ENCODE results near the gene METTL22. TPM values are rescaled to one million over a fixed set of nuclear protein-coding genes. Genes with fewer than 3 reads are reported as not detected.
A peak's percentile ranks its signal among the peaks of the same experiment; 100 is the strongest.

METTL22 gene
- 10 to 100 TPM; 22.5 to 24.5 (median 23.4) TPM for total RNA-seq

- peaks cover 0 to 6% (median 0%) of the 10 kb centered on the region in 4 donors for H3K27me3 ChIP-seq
- H3K4me3 ChIP-seq: peak within 1 kb of the TSS; percentile 70 to 97 (median 84)
- WGBS: under 1% methylated on average over 23 of the region's 51 CpGs
- TF ChIP-seq CTCF (IDR thresholded peaks at IDR 0.05): no peak
- TF ChIP-seq POLR2A (IDR thresholded peaks at IDR 0.05; ENCODE audit: low read depth): peak; percentile 38
- TF ChIP-seq EP300 (IDR thresholded peaks at IDR 0.05): no peak
- peak; percentile 89 to 91 for TF ChIP-seq POLR2AphosphoS5 (IDR thresholded peaks at IDR 0.05)
- H3K4me1 ChIP-seq: peaks cover 15 to 37% (median 20%) of the 10 kb centered on the region in 4 donors
- peaks cover 14 to 27% (median 16%) of the 10 kb centered on the region in 4 donors for H3K36me3 ChIP-seq
- H3K27ac ChIP-seq (replicated peaks in 1 of 4): peak within 1 kb of the TSS; percentile 62 to 89 (median 84)
- H3K9me3 ChIP-seq: no peaks in the 10 kb centered on the region
- DNase-seq (ENCODE audit: extremely low spot score): peak; percentile 94
- intact Hi-C loops (cut with DNase I): no loop called here
Measured at GRCh38 chr16:8621572-8622314, at the start of gene METTL22. Gene METTL22 (plus strand): TSS chr16:8621698. CDS start chr16:8625666, 3,968 bp downstream.

DNA sequence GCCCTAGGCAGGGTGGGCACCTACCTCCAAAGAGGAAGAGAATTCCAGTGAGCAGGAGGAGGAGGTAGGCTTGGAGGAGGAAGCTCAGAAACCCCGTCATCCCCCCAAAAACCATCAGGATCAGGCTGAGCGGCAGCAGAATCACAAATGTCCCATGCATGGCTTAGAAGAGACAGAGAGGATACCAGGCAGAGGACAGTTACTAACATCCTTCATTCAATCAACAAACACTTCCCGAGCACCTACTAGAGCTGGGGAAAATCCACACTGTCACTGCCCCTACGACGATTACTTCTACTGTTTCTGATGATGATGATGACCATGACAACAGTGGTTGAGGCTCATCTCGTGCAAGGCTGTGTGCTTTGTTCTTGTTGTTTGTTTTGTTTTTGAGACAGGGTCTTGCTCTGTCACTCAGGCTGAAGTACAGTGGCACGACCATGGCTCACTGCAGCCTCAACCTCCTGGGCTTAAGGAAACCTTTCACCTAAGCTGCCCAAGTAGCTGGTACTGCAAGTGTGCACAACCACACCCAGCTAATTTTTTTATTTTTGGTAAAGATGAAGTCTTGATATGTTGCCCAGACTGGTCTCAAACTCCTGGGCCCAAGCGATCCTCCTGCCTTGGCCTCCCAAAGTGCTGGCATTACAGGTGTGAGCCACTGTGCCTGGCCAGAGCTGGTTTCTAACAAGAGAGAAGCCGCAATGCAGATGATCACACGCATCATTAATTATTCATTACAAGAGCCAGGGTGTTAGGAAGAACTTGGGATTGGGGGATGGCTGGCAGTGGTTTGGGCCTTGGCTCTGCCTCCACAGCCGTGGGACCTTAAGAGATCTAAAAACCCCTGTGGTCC is 49.2 kb upstream of the METTL22 start:
- TF ChIP-seq POLR2A (IDR thresholded peaks at IDR 0.05; ENCODE audit: low read depth) (no peak), EP300 (IDR thresholded peaks at IDR 0.05) (no peak), CTCF (IDR thresholded peaks at IDR 0.05) (no peak), POLR2AphosphoS5 (IDR thresholded peaks at IDR 0.05) (no peak)
- H3K9me3 ChIP-seq: no peaks in the 10 kb centered on the region
- intact Hi-C loops (cut with DNase I): loop anchor here (5.0 kb wide), 1 partner anchor 85 kb away; no protein-coding TSS in a partner anchor
- peaks cover 6 to 41% (median 35%) of the 10 kb centered on the region in 4 donors for H3K4me1 ChIP-seq
- DNase-seq (ENCODE audit: extremely low spot score): no peak
- WGBS: 79% methylated on average over 11 of the region's 11 CpGs
- no peak overlapping the region for H3K27ac ChIP-seq (replicated peaks in 1 of 4)
- no peak overlapping the region for H3K4me3 ChIP-seq
- no peaks in the 10 kb centered on the region for H3K36me3 ChIP-seq
- H3K27me3 ChIP-seq: peaks cover 0 to 46% (median 4%) of the 10 kb centered on the region in 4 donors

DNA sequence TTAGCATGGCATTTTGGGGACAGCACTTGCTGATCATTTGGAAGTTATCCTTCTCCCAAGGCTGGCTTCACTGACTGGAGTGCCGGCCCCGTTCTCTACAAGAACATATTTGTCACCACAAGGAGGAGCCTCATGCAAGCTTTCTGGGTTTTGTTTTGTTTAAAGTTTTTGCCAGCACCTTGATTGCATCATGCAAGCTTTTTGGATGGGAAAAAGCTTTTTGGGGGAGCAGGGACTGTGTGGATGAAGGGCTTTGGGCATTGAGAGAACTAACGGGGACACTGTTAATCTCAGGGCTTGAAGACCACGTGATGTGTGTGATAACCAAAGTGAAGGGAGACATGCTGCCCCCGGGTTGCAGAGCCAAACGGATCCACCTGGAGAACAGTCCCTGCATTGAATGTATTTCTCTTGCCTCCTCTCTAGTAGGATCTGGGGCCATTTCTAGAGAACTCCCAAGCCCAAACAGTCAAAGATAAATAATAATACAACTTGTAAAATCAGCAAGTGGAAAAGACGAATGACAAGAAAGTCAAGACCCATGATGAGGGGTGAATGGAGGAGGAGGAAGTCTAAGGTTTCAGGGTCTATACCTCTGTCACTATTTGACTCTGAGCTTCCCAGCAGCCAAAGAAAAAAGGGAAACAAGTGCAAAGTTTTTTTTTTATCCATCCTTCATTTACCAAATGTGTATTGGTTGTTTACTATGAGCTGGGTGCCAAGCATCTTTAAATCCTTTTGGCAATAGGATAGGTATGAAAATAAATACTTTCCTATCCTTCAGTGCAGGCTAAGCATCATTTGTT is 48.4 kb upstream of the METTL22 start:
- WGBS: 37% methylated on average over 7 of the region's 7 CpGs
- no peak for DNase-seq (ENCODE audit: extremely low spot score)
- Histone ChIP-seq H3K36me3 (no peaks in the 10 kb centered on the region), H3K4me1 (peaks cover 6 to 33% (median 33%) of the 10 kb centered on the region in 4 donors), H3K27me3 (peaks cover 0 to 55% (median 4%) of the 10 kb centered on the region in 4 donors), H3K9me3 (no peaks in the 10 kb centered on the region), H3K27ac (replicated peaks in 1 of 4) (no peak overlapping the region), H3K4me3 (no peak overlapping the region)
- TF ChIP-seq CTCF (IDR thresholded peaks at IDR 0.05): peak; percentile 22 to 40 (median 29)
- TF ChIP-seq EP300 (IDR thresholded peaks at IDR 0.05): no peak
- intact Hi-C loops (cut with DNase I): loop anchor here (5.0 kb wide), 1 partner anchor 84 kb away; no protein-coding TSS in a partner anchor

DNA sequence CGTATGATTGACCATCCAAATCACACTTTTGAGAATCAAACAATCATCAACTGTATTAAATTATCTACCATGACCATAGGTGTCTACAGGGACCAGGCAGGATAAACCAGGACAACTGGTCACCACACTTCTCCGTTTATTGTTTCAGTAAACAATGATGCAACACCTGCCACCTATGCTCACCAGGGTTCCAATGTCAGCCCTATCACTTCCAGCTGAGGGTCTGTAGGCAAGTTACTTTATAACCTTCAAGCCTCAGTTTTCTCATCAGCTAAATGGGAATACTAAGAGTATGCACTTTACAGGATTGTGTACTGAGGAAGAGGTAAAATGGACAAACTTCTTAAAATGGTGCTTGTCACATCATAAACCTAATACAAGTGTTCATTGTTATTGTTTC is 46.1 kb upstream of the METTL22 start:
- H3K4me3 ChIP-seq: no peak overlapping the region
- H3K36me3 ChIP-seq: no peaks in the 10 kb centered on the region
- no peaks in the 10 kb centered on the region for H3K9me3 ChIP-seq
- no peak overlapping the region for H3K27ac ChIP-seq (replicated peaks in 1 of 4)
- intact Hi-C loops (cut with DNase I): no loop called here
- WGBS: 74% methylated on average over 2 of the region's 2 CpGs
- peaks cover 6 to 17% (median 14%) of the 10 kb centered on the region in 4 donors for H3K4me1 ChIP-seq
- TF ChIP-seq CTCF (IDR thresholded peaks at IDR 0.05) (no peak), POLR2AphosphoS5 (IDR thresholded peaks at IDR 0.05) (no peak), EP300 (IDR thresholded peaks at IDR 0.05) (no peak), POLR2A (IDR thresholded peaks at IDR 0.05; ENCODE audit: low read depth) (no peak)
- peaks cover 0 to 45% (median 6%) of the 10 kb centered on the region in 4 donors for H3K27me3 ChIP-seq
- no peak for DNase-seq (ENCODE audit: extremely low spot score)
